GM21367 (cell line): ENCODE measurements around the gene XYLT2.

Source experiments
- ATAC-seq: cut with Tn5 transposase; IDR thresholded peaks from one replicate; pipeline ENCODE4 v1.9.1; 2021; ENCODE audit not compliant: unreplicated experiment

Gene XYLT2

DNA sequence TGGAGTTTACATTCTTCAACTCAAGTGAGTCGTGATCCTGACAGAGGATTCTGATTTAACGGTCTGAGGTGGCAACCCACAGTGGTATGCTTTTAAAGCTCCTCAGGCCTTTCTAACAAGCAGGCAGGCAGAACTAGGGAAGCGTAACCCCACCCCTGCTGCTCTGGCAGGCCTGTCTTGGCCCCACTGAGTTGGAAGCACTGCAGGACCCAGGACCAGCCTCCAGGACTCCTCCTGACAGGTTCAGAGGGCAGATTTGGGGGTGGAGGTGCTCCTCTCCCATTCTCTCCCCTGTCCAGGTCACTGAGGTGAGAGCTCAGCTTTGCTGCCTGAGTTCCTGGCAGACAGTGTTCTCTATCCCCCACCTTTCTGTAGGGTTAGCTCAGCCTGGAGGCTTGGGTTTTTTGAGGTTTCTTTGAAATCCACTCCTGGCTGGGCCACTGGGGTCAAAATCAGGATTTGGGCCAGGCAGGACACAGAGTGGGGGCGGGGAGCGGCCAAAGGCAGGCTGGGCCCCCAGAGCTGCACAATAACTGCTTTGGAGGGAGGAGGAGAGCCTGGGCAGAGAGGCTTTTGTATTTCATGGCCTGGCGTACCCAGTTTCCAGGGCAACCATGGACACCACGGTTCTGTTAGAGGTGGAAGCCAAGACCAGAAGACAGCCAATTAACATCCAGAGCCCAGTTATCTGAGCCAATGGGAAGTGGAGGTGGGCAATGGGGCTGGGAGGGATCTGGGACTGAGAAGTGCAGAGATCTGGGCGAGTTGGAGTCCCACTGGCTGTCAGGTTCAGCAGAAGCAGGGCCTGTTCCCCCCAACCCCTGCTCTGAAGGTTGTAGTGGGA, 17.5 kb downstream of the XYLT2 start:
- no peak for ATAC-seq

- no peak for ATAC-seq
Measured at GRCh38 chr17:50364061-50364458, 18.1 kb downstream of the XYLT2 start.

DNA sequence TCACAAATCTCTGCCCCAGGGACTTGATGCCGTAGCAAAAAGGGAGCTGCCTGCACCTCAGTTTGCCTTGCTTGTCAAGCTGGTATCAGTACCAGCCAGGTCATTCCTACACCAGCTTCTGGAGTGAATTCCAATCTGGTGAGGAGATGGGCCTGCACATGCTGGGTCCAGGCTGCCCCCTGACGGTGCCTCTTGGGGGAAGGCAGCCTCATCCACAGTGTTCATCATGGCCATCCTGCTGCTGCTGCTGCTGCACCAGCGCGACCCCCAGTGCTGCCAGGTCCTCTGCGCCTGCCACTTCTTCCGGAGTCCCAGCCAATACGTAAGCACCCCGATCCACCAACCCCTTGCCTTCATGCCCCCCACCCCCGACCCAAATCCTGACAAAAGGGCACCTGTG, 18.8 kb downstream of the XYLT2 start:
- ATAC-seq = no peak

DNA sequence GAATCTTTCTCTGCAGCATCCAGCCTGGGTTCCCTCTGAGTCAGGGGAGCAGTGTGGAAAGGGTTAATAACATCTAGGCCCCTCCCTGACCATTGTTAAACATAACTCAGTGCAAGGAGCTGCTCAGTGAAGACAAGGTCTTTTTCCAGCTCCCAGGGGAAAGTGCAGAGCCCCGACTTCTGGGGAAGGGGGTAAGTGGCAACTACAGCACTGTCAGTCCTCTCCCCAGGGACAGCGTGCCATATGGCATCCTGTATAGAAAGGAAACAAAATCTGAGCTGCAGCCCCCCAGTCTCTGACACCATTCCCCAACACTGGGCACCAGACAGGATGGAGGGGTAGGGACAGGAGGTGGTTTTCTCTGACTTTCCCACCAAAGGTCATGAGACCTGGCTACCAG, 19.2 kb downstream of the XYLT2 start:
- no peak for ATAC-seq

GRCh38 chr17:50365649-50366393, 19.9 kb downstream of the XYLT2 start:
- ATAC-seq = no peak

GRCh38 chr17:50367401-50367800, 21.5 kb downstream of the XYLT2 start:
- no peak for ATAC-seq

DNA sequence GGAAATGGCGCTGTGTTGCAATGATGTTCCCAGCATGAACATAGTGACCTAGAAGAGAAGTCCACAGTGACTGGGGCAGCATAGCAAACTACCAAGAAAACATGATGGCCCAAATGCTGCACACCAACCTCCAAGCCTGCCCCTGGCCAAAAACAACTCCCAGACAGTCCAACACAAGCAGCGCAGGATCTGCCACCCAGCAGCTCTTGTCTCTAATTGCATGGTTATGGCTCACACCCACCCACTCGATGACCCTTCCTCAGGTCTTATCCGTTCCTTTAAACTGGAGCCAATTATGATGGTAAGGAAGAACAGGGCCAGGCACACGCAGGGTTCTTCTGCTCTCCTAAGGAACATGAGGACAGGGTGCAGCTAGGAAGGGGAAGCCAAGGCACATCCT, 24.1 kb downstream of the XYLT2 start:
- no peak for ATAC-seq

DNA sequence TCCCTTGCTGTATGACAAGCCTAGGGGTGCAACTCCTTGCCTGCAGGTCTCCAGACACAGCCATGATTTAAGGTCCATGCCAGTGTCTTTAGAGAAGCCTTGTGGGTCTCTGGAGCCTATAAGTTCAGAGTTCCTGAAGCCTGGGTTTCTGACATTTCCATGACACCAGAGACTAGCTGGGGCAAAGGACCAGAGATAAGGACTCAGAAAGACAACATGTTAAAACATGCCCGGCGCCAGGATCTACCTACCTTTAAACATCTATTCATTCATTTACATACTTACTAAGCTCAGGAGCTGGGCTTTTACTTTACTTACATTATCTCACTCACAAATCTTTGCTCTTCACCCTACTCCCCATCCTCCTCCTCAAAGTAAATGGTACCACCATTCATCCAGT, 25.6 kb downstream of the XYLT2 start:
- no peak for ATAC-seq

DNA sequence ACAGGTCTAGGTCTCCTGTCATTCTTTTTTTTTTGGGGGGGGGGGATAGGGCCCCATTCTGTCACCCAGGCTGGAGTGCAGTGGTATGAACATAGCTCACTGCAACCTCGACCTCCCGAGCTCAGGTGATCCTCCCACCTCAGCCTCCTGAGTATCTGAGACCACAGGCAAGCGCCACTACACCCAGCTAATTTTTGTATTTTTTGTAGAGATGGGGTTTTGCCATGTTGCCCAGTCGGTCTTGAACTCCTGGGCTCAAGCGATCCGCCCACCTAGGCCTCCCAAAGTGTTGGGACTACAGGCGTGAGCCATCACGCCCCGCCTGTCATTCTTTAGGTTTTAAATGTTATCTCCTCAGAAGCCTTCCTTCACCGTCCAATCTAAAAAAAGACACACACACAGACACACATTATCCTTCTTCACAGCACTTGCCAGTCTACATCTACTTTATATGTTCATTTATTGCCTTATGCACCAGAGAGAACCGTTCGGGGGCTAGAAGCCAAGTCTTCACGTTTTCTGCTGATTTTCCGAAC, 26.4 kb downstream of the XYLT2 start:
- no peak for ATAC-seq

DNA sequence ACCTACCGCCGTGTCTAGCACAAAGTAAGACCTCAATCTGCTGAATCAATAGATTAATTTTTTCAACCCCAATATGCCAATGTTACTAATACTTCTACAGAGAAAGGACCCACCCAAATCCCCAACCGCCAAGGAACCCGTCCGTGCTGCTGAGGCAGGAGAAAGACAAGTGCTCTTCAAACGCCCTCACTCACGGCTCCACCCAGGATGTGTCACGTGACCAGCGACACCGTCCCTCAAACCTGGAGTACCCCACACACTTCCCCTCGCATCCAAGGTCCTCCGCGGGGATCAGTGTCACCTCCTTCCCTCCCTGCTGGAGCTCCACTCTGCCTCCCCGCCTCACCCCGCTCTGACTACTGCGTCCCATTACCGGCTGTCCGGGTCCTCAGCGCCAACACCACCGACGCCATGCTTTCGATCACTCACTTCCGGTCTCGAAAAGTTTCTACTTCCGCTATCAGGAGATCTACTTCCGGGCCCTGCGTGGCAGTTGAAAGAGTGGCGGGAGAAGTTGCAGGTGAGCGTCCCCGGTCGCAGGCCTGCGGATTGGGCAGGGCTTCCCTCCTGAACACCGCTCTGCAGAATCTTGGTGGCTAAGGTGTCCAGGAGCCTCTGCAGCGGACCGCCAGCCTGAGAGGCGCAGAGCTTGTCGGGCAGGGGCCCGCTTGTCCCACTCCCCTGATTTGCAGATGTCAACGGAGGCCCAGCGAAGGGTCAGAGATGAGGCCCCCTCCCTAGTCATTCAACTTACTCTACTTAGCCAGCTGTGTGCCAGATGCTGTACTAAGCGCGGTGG, 27.0 kb downstream of the XYLT2 start, which contains the start of the genes EME1 and MRPL27:
TSS of gene EME1 (plus strand) at position 472 of the 799 bp plus-strand sequence. CDS start 1,980 bp downstream, outside the sequence.
TSS of gene MRPL27 (minus strand) at position 427 of the 799 bp plus-strand sequence. CDS start at position 413, 14 bp downstream.
- ATAC-seq = peak; percentile 57

DNA sequence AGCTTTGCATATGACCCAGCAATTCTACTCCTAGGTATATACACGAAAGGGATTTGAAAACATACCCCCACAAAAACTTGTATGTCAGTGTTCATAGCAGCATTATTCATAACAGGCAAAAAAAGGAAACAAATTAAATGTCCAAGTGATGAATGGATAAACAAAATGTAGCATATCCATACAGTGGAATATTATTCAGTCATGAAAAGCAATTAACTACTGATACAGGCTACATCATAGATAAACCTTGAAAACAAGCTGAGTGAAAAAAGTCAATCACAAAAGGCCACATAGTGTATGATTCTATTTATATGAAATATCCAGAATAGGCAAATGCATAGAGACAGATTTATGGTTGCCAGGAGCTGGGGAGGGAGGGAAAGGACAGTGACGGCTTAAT, 27.8 kb downstream of the XYLT2 start:
- no peak for ATAC-seq

- no peak for ATAC-seq
Measured at GRCh38 chr17:50375858-50376538, 30.1 kb downstream of the XYLT2 start.

GRCh38 chr17:50379351-50380132, 33.6 kb downstream of the XYLT2 start:
- no peak for ATAC-seq

- no peak for ATAC-seq
Measured at GRCh38 chr17:50380369-50381259, 34.7 kb downstream of the XYLT2 start.

- no peak for ATAC-seq
Measured at GRCh38 chr17:50381260-50381815, 35.4 kb downstream of the XYLT2 start.

DNA sequence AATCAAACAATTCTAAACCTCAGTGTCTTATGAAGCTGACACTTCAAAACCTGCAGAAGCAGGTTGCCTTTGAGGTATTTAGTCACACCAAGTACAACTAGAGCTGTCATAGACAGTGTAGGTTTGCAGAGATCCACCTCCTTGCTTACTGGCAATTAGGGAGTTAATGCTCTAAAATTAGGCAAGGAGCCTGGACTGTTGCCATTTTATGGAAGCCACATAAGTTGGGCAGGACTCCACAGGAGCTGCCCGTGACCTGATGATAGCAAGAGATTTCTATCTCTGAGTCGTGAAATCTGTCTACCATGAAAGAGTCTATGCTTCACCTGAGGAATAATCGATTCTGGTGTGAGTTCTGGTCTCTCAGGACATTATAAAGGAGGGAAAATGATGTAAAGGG, 36.0 kb downstream of the XYLT2 start:
- no peak for ATAC-seq

GRCh38 chr17:50382931-50383330, 37.0 kb downstream of the XYLT2 start:
- ATAC-seq = no peak

DNA sequence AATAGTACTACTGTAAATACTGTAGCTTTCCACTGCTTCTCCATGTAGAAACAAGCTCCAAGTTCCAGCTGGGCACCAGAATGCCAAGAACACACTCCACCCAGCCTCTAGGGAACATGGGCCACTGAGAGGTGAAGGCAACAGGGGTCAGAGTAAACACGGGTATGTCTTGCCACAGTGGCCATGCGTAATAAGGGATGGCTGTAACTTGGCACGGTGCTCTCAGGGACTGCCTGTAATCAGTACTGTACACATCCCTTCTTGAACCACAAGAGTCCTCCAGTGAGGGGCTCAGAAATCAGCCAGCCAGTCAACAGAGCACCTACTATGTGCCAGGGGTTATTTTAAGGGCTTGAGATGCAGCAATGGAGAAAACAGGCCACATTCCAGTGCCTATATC, 40.6 kb downstream of the XYLT2 start:
- no peak for ATAC-seq
